Endodermal cell (in vitro differentiated cells): ENCODE results near the gene UBFD1. TPM values are rescaled to one million over a fixed set of nuclear protein-coding genes. Genes with fewer than 3 reads are reported as not detected.

ENCODE experiments used
- DNase-seq: peaks from one replicate; pipeline ENCODE4 v3.0.0-alpha.2; 2017
- H3K27ac ChIP-seq: 2 replicates; pipeline ENCODE4 v1.5.1; 2013; ENCODE audit warnings: mild to moderate bottlenecking, low read depth, low read length, moderate library complexity
- H3K27me3 ChIP-seq: 2 replicates; pipeline ENCODE4 v1.6.1; 2013; ENCODE audit warnings: mild to moderate bottlenecking, low read length, moderate library complexity; ENCODE audit not compliant: insufficient read depth, control insufficient read depth, poor library complexity, severe bottlenecking
- H3K36me3 ChIP-seq: 2 replicates; pipeline ENCODE4 v1.7.0; 2013; ENCODE audit warnings: mild to moderate bottlenecking, low read length, moderate library complexity; ENCODE audit not compliant: control insufficient read depth, insufficient read depth
- H3K4me1 ChIP-seq: one replicate; pipeline ENCODE4 v1.7.0; 2013; ENCODE audit warnings: low read length; ENCODE audit not compliant: control insufficient read depth, insufficient read depth
- H3K4me3 ChIP-seq: 2 replicates; pipeline ENCODE4 v1.5.1; 2013; ENCODE audit warnings: mild to moderate bottlenecking, low read length, moderate library complexity
- H3K9ac ChIP-seq: 2 replicates; pipeline ENCODE4 v1.6.1; 2013; ENCODE audit warnings: mild to moderate bottlenecking, low read length, moderate library complexity; ENCODE audit not compliant: poor library complexity, severe bottlenecking; ENCODE audit errors: extremely low read depth
- H3K9me3 ChIP-seq: 2 replicates; pipeline ENCODE4 v1.6.1; 2013; ENCODE audit warnings: mild to moderate bottlenecking, low read length, moderate library complexity; ENCODE audit not compliant: control insufficient read depth
- H3K27ac Mint-ChIP-seq: 2 replicates; pipeline ENCODE4 v1.8.0; 2020; ENCODE audit warnings: mixed read lengths
- H3K27me3 Mint-ChIP-seq: 2 replicates; pipeline ENCODE4 v1.8.0; 2021; ENCODE audit warnings: mild to moderate bottlenecking, mixed read lengths; ENCODE audit not compliant: insufficient read depth
- H3K36me3 Mint-ChIP-seq: 2 replicates; pipeline ENCODE4 v1.8.0; 2020; ENCODE audit warnings: low read depth, mixed read lengths
- H3K4me1 Mint-ChIP-seq: 2 replicates; pipeline ENCODE4 v1.8.0; 2020; ENCODE audit warnings: mixed read lengths
- H3K4me3 Mint-ChIP-seq: 2 replicates; pipeline ENCODE4 v1.8.0; 2020; ENCODE audit warnings: mild to moderate bottlenecking, moderate library complexity, mixed read lengths
- H3K9me3 Mint-ChIP-seq: 2 replicates; pipeline ENCODE4 v1.8.0; 2020; ENCODE audit warnings: mild to moderate bottlenecking, mixed read lengths
- whole genome bisulfite sequencing, 2 experiments: methylation state at CpG; one replicate each; pipeline versions ENCODE4 v1.1.5 to v1.1.7; 2013; ENCODE audit warnings: missing lambda C conversion rate in 2 of 2, mixed read lengths in 1 of 2; ENCODE audit not compliant: insufficient coverage in 1 of 2, insufficient read length in 1 of 2; 5-methylcytosine and 5-hydroxymethylcytosine counted together
- total RNA-seq, 2 donors: library from RNA; stranded (reverse); fragmentation: NEBNext Ultra II Directional in 1 of 2; extraction: Animal tissue kit (Norgen Biotek cat#: 25700) in 1 of 2; gene quantifications; 2 replicates in 1 of 2; 3 replicates in 1 of 2; pipeline ENCODE4 v1.2.1, GENCODE V29; 2021
- TF ChIP-seq, protein P1 (sequence below): fragments of 200-600 bp; sonication (generic); conservative IDR thresholded peaks from 2 replicates; pipeline ENCODE4 v1.5.0; 2021; ENCODE audit warnings: antibody characterized with exemption, mild to moderate bottlenecking

The UBFD1 gene
- total RNA-seq, 2 donors from 2014 or later = 105 to 113 TPM

DNA sequence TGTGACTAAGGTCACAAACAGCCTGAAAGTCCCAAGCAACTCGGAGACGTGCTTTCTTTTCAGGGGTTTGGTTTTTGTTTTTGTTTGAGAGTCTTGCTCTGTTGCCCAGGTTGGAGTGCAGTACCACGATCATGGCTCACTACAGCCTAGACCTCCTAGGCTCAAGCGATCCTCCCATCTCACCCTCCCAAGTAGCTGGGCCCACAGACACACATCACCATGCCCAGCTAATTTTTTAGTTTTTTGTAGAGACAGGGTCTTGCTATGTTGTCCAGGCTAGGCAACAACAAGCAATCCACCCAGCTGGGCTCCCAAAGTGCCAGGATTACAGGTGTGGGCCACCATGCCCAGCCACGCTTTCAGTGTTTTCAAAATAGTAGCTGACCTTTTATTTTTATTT, 27.5 kb upstream of the UBFD1 start:
- Histone ChIP-seq H3K9ac (no peak overlapping the region), H3K4me1 (peaks cover 5% of the 10 kb centered on the region), H3K27me3 (no peaks in the 10 kb centered on the region), H3K4me3 (no peak overlapping the region), H3K9me3 (no peaks in the 10 kb centered on the region), H3K27ac (no peak overlapping the region), H3K36me3 (peaks cover 68% of the 10 kb centered on the region)
- TF ChIP-seq, protein P1, sequence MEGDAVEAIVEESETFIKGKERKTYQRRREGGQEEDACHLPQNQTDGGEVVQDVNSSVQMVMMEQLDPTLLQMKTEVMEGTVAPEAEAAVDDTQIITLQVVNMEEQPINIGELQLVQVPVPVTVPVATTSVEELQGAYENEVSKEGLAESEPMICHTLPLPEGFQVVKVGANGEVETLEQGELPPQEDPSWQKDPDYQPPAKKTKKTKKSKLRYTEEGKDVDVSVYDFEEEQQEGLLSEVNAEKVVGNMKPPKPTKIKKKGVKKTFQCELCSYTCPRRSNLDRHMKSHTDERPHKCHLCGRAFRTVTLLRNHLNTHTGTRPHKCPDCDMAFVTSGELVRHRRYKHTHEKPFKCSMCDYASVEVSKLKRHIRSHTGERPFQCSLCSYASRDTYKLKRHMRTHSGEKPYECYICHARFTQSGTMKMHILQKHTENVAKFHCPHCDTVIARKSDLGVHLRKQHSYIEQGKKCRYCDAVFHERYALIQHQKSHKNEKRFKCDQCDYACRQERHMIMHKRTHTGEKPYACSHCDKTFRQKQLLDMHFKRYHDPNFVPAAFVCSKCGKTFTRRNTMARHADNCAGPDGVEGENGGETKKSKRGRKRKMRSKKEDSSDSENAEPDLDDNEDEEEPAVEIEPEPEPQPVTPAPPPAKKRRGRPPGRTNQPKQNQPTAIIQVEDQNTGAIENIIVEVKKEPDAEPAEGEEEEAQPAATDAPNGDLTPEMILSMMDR = no peak
- Mint-ChIP-seq H3K4me3 (no peak overlapping the region), H3K27me3 (no peaks in the 10 kb centered on the region), H3K9me3 (no peaks in the 10 kb centered on the region), H3K4me1 (no peaks in the 10 kb centered on the region), H3K36me3 (peaks cover 63% of the 10 kb centered on the region), H3K27ac (no peak overlapping the region)
- WGBS, 2 experiments = 89 to 100% methylated on average over 2 to 5 of the region's 5 CpGs
- no peak for DNase-seq

DNA sequence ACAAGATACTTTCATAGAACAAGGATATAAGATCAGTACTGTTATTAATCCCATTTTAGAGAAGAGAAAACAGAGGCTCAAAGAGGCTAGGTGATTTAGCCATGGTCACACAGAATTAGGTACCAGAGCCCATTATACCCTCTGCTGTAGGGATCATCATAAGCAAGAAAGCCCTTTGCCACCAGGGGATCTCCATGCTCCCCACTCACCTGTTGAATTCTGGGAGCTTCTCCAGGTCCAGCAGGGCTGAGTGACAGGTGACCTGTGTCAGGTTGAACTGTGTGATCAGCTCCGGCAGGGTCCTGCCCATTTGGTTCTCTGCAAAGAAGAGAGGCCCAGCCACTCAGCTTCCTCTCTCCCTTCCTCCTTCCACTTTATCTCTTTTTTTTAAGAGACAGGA, 25.1 kb upstream of the UBFD1 start:
- TF ChIP-seq, protein P1 = no peak
- Mint-ChIP-seq H3K27ac (no peak overlapping the region), H3K27me3 (no peaks in the 10 kb centered on the region), H3K9me3 (no peaks in the 10 kb centered on the region), H3K36me3 (peaks cover 59% of the 10 kb centered on the region), H3K4me1 (no peaks in the 10 kb centered on the region), H3K4me3 (no peak overlapping the region)
- Histone ChIP-seq H3K4me3 (no peak overlapping the region), H3K27ac (no peak overlapping the region), H3K9ac (no peak overlapping the region), H3K27me3 (no peaks in the 10 kb centered on the region), H3K36me3 (peaks cover 71% of the 10 kb centered on the region), H3K9me3 (no peaks in the 10 kb centered on the region), H3K4me1 (peaks cover 5% of the 10 kb centered on the region)
- DNase-seq = no peak
- WGBS, 2 experiments = 76% methylated on average over 1 of the region's 1 CpG; no CpG with 5 or more reads in 1 of the 2 experiments

DNA sequence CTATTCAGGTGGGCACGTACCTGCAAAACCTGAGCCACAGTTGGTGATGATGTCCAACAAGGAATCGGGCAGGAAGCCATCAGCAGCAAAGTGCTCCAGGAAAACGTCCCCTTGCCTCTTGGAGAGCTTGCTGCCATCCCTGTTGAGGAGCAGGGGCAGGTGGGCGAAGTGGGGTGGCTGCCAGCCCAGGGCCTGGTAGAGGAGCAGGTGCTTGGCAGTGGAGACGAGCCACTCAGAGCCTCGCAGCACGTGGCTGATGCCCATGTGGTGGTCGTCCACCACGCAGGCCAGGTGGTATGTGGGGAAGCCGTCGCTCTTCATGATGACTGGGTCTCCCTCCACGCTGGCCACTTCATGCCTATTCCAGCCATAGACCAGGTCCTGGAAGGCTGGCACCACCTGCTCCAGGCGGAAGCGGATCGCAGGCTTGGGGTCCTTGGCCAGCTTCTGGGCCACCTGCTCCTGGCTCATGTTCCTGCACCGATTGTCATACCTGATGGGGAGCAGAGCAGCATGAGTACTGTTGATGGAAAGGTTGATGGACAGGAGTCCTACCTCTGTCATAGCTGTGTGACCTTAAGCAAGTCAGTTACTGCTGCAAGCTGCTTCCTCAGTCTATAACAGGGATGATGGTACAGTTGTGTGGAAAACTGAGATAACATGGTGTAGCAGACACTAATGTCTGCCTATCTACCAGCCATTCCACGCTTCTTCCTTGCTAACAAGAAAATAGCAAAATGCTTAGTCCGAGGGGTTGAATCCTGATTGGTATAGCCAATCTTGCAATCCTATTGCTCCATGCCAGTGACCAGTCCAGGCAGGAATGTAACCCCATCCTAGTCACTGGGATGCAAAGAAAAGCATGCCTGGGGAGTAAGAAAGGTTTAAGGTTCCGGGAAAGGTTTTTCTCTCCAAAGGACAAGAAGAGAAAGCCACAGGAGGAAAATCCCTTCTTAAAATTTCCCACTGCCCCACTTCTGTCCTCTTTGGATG, 22.4 kb upstream of the UBFD1 start:
- H3K27ac ChIP-seq = no peak overlapping the region
- H3K36me3 Mint-ChIP-seq = peaks cover 63% of the 10 kb centered on the region
- H3K4me3 Mint-ChIP-seq = no peak overlapping the region
- H3K36me3 ChIP-seq = peaks cover 65% of the 10 kb centered on the region
- no peaks in the 10 kb centered on the region for H3K27me3 ChIP-seq
- TF ChIP-seq, protein P1 = no peak
- H3K27me3 Mint-ChIP-seq = no peaks in the 10 kb centered on the region
- WGBS, 2 experiments = 95 to 98% methylated on average over 15 to 19 of the region's 19 CpGs
- no peaks in the 10 kb centered on the region for H3K4me1 ChIP-seq
- DNase-seq = no peak
- no peak overlapping the region for H3K27ac Mint-ChIP-seq
- no peaks in the 10 kb centered on the region for H3K9me3 Mint-ChIP-seq
- H3K4me3 ChIP-seq = no peak overlapping the region
- H3K4me1 Mint-ChIP-seq = no peaks in the 10 kb centered on the region
- H3K9ac ChIP-seq = no peak overlapping the region
- no peaks in the 10 kb centered on the region for H3K9me3 ChIP-seq
